ENCODE results near the gene NIPBL.

DNA sequence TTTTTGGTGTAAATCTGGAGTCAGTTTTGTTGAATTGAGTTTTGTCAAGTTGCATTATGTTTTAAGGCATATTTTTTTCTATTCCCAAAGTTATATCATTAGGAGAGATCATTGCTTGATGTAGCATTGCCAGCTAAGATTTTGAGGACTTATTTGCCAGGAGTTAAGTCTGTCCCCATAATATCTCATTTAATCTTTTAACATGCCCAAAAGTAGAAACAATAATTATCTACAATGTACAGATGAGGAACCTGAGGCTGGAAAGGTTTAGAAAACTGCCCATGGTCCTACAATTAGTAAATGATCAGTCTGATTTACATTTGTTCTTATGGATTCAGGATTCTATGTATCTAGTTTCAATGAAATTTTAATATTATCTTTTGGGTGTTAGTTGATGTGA lies 4.7 kb downstream of the NIPBL start:
- TF ChIP-seq YY1 (IDR thresholded peaks at IDR 0.05; ENCODE audit: low read depth) (no peak), USF1 (IDR thresholded peaks at IDR 0.05) (no peak), EP300 (IDR thresholded peaks at IDR 0.05; ENCODE audit: borderline replicate concordance) (no peak), REST (IDR thresholded peaks at IDR 0.05; ENCODE audit: low read depth) (no peak), RAD21 (IDR thresholded peaks at IDR 0.05; ENCODE audit: low read depth) (no peak), TAF1 (IDR thresholded peaks at IDR 0.05; ENCODE audit: low read depth) (no peak), EGR1 (IDR thresholded peaks at IDR 0.05) (no peak), FOXM1 (IDR thresholded peaks at IDR 0.05; ENCODE audit: borderline replicate concordance, low read depth) (no peak), NFIC (IDR thresholded peaks at IDR 0.05) (no peak), CREB1 (IDR thresholded peaks at IDR 0.05; ENCODE audit: low read depth) (no peak), CEBPB (IDR thresholded peaks at IDR 0.05) (no peak), TCF12 (IDR thresholded peaks at IDR 0.05; ENCODE audit: low read depth) (no peak), TEAD4 (IDR thresholded peaks at IDR 0.05) (no peak)
- TF ChIP-seq, protein P1, sequence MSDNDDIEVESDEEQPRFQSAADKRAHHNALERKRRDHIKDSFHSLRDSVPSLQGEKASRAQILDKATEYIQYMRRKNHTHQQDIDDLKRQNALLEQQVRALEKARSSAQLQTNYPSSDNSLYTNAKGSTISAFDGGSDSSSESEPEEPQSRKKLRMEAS (IDR thresholded peaks at IDR 0.05) = no peak
